Measurements from ENCODE around the gene RO60.

GRCh38 chr1:193025218-193025617 is 34.2 kb upstream of the RO60 start:
- TF ChIP-seq EZH2 (optimal IDR thresholded peaks at IDR 0.05; ENCODE audit: low read depth, low read length) (no peak), CTCF (IDR thresholded peaks at IDR 0.05; ENCODE audit: low read length) (no peak)

All from MM.1S (cell line).